IMR-90 (cell line): Measurements from ENCODE around the gene BTBD9. TPM values are rescaled to one million over a fixed set of nuclear protein-coding genes. Genes with fewer than 3 reads are reported as not detected.

Experiments
- ATAC-seq: fragments of 200-7000 bp; cut with Tn5 transposase; 2 replicates; pipeline ENCODE4 v1.9.1; 2020; ENCODE audit warnings: low read depth, mild to moderate bottlenecking, moderate library complexity
- BruUV-seq: library from RNA; stranded (reverse); fragments of 400-500 nt; replicated peaks from 2 replicates; lab custom pipeline; 2021; lab: Mats Ljungman, UMichigan
- CTCF ChIA-PET: fragments of 300-600 bp; formaldehyde crosslinking; extraction: SDS; loops from one replicate; lab custom pipeline; 2021; ENCODE audit warnings: antibody characterized with exemption; lab: Yijun Ruan, JAX
- POLR2A ChIA-PET: fragments of 300-600 bp; sonication (Branson Sonifier 250); formaldehyde crosslinking; loops from one replicate; lab custom pipeline; 2022; ENCODE audit warnings: antibody characterized with exemption; ENCODE audit not compliant: unreplicated experiment; lab: Charles Lee
- DNase-seq: peaks from one replicate; pipeline ENCODE4 v3.0.0; 2013
- H2AFZ ChIP-seq: replicated peaks from 2 replicates; pipeline ENCODE3; 2013; ENCODE audit warnings: low read length, mild to moderate bottlenecking; ENCODE audit not compliant: poor library complexity
- H2AK5ac ChIP-seq: 2 replicates; pipeline ENCODE4 v1.6.1; 2013; ENCODE audit warnings: low read depth, low read length, inconsistent platforms
- H2AK9ac ChIP-seq: replicated peaks from 2 replicates; pipeline ENCODE3; 2013; ENCODE audit warnings: mild to moderate bottlenecking, low read depth, low read length, moderate library complexity; ENCODE audit not compliant: poor library complexity
- H2BK120ac ChIP-seq: 2 replicates; pipeline ENCODE4 v1.6.1; 2013; ENCODE audit warnings: low read depth, low read length, inconsistent platforms
- H2BK15ac ChIP-seq: 3 replicates; pipeline ENCODE4 v1.6.1; 2013; ENCODE audit warnings: low read depth, low read length, inconsistent platforms
- H2BK20ac ChIP-seq: 2 replicates; pipeline ENCODE4 v1.6.1; 2013; ENCODE audit warnings: low read depth, mild to moderate bottlenecking, inconsistent platforms, low read length, moderate library complexity
- H2BK5ac ChIP-seq: 2 replicates; pipeline ENCODE4 v1.6.1; 2013; ENCODE audit warnings: mild to moderate bottlenecking, low read depth, low read length, inconsistent platforms; ENCODE audit not compliant: poor library complexity, severe bottlenecking
- H3K14ac ChIP-seq: replicated peaks from 2 replicates; pipeline ENCODE4 v1.6.1; 2013; ENCODE audit warnings: low read depth, low read length, inconsistent platforms
- H3K18ac ChIP-seq: 2 replicates; pipeline ENCODE4 v1.6.1; 2013; ENCODE audit warnings: low read depth, low read length, control low read depth
- H3K23ac ChIP-seq: 2 replicates; pipeline ENCODE4 v1.6.1; 2013; ENCODE audit warnings: low read depth, low read length, inconsistent platforms
- H3K27ac ChIP-seq: 2 replicates; pipeline ENCODE4 v1.5.1; 2013; ENCODE audit warnings: mild to moderate bottlenecking, control low read depth, low read length; ENCODE audit not compliant: insufficient read depth
- H3K27me3 ChIP-seq: 2 replicates; pipeline ENCODE4 v1.6.1; 2013; ENCODE audit warnings: low read length; ENCODE audit not compliant: control insufficient read depth, insufficient read depth
- H3K36me3 ChIP-seq: 2 replicates; pipeline ENCODE4 v1.6.1; 2013; ENCODE audit warnings: low read length, mixed read lengths; ENCODE audit not compliant: control insufficient read depth, insufficient read depth
- H3K4ac ChIP-seq: 2 replicates; pipeline ENCODE4 v1.6.1; 2013; ENCODE audit warnings: low read depth, low read length, inconsistent platforms
- H3K4me1 ChIP-seq: 2 replicates; pipeline ENCODE4 v1.6.1; 2013; ENCODE audit warnings: low read length, mixed read lengths; ENCODE audit not compliant: control insufficient read depth, insufficient read depth
- H3K4me2 ChIP-seq: 2 replicates; pipeline ENCODE4 v1.6.1; 2013; ENCODE audit warnings: low read depth, mild to moderate bottlenecking, control low read depth, low read length, moderate library complexity
- H3K4me3 ChIP-seq: 2 replicates; pipeline ENCODE4 v1.5.1; 2013; ENCODE audit warnings: low read depth, mild to moderate bottlenecking, control low read depth, low read length, moderate library complexity; ENCODE audit not compliant: insufficient read depth
- H3K56ac ChIP-seq: 2 replicates; pipeline ENCODE4 v1.6.1; 2013; ENCODE audit warnings: low read length, inconsistent platforms; ENCODE audit not compliant: insufficient read depth; ENCODE audit errors: extremely low read depth
- H3K79me1 ChIP-seq, 2 experiments: 2 replicates each; pipeline ENCODE4 v1.6.1; 2013; ENCODE audit warnings: low read length in 2 of 2, inconsistent platforms in 1 of 2, low read depth in 1 of 2
- H3K9ac ChIP-seq: 2 replicates; pipeline ENCODE4 v1.6.1; 2013; ENCODE audit warnings: low read depth, low read length, control low read depth
- H3K9me1 ChIP-seq: 2 replicates; pipeline ENCODE4 v1.6.1; 2013; ENCODE audit warnings: low read length, inconsistent platforms; ENCODE audit not compliant: insufficient read depth
- H3K9me3 ChIP-seq: 2 replicates; pipeline ENCODE4 v1.6.1; 2013; ENCODE audit warnings: low read length; ENCODE audit not compliant: control insufficient read depth, insufficient read depth
- H4K20me1 ChIP-seq: 2 replicates; pipeline ENCODE4 v1.6.1; 2013; ENCODE audit warnings: low read length, inconsistent platforms; ENCODE audit not compliant: insufficient read depth
- H4K5ac ChIP-seq: 2 replicates; pipeline ENCODE4 v1.6.1; 2013; ENCODE audit warnings: mild to moderate bottlenecking, low read depth, low read length, control low read depth
- H4K8ac ChIP-seq, 2 experiments: 2 replicates each; pipeline ENCODE4 v1.6.1; 2013; ENCODE audit warnings: low read depth in 2 of 2, low read length in 2 of 2, control low read depth in 1 of 2, inconsistent platforms in 1 of 2
- H4K91ac ChIP-seq: 2 replicates; pipeline ENCODE4 v1.6.1; 2013; ENCODE audit warnings: low read depth, low read length, inconsistent platforms; ENCODE audit not compliant: insufficient read depth
- CEBPB ChIP-seq: IDR thresholded peaks from 2 replicates; pipeline ENCODE4 v1.6.1; 2012; ENCODE audit warnings: low read depth, low read length, improper control_type of control experiment
- MXI1 ChIP-seq: IDR thresholded peaks from 2 replicates; pipeline ENCODE4 v1.6.1; 2012; ENCODE audit warnings: low read depth, mild to moderate bottlenecking, low read length, moderate library complexity, borderline replicate concordance
- NFE2L2 ChIP-seq: fragments of 150-350 bp; IDR thresholded peaks from 2 replicates; pipeline ENCODE4 v1.6.1; 2016; ENCODE audit warnings: low read depth, mild to moderate bottlenecking, low read length
- POLR2A ChIP-seq: IDR thresholded peaks from 2 replicates; pipeline ENCODE4 v1.6.1; 2012; ENCODE audit warnings: mild to moderate bottlenecking, low read depth, low read length
- WGBS, 2 experiments: methylation state at CpG; one replicate each; pipeline versions ENCODE4 v1.1.5 to v1.1.7; 2013; ENCODE audit warnings: missing lambda C conversion rate in 2 of 2; ENCODE audit not compliant: insufficient read length in 1 of 2; ENCODE audit errors: extremely low coverage in 2 of 2; 5-methylcytosine and 5-hydroxymethylcytosine counted together
- dilution Hi-C: fragments of 300-500 bp; cut with HindIII; formaldehyde crosslinking; loops from one replicate; pipeline ENCODE4 v1.14.3; 2018; ENCODE audit warnings: low sequenced_read_pairs; ENCODE audit not compliant: unreplicated experiment
- in situ Hi-C: fragments of 300-500 bp; cut with MboI; formaldehyde crosslinking; loops from 3 replicates; pipeline ENCODE4 v1.14.3; 2019; ENCODE audit warnings: low sequenced_read_pairs, inconsistent platforms, mixed read lengths
- intact Hi-C: fragments of 100-400 bp; cut with micrococcal nuclease; formaldehyde crosslinking; loops from 2 replicates; pipeline ENCODE4 v1.10.0; 2022
- polyA plus RNA-seq, 3 experiments: library from polyadenylated mRNA; depleted of rRNA; stranded (reverse); fragments of >200 nt; gene quantifications; 2 replicates each; pipeline ENCODE4 v1.2.3, GENCODE V29; 2012; ENCODE audit warnings: low replicate concordance in 1 of 3
- total RNA-seq: library from RNA; depleted of rRNA; stranded (reverse); fragments of >200 nt; gene quantifications from 2 replicates; pipeline ENCODE4 v1.2.3, GENCODE V29; 2012
- TF ChIP-seq, protein P1 (sequence below): conservative IDR thresholded peaks from 2 replicates; pipeline ENCODE4 v1.5.1; 2012; ENCODE audit warnings: mild to moderate bottlenecking, low read depth, low read length, improper control_type of control experiment

Gene BTBD9
- total and polyA plus RNA-seq, 2 of the 4 experiments (the other 2 are of a cell fraction) = 4.1 to 22.0 TPM

DNA sequence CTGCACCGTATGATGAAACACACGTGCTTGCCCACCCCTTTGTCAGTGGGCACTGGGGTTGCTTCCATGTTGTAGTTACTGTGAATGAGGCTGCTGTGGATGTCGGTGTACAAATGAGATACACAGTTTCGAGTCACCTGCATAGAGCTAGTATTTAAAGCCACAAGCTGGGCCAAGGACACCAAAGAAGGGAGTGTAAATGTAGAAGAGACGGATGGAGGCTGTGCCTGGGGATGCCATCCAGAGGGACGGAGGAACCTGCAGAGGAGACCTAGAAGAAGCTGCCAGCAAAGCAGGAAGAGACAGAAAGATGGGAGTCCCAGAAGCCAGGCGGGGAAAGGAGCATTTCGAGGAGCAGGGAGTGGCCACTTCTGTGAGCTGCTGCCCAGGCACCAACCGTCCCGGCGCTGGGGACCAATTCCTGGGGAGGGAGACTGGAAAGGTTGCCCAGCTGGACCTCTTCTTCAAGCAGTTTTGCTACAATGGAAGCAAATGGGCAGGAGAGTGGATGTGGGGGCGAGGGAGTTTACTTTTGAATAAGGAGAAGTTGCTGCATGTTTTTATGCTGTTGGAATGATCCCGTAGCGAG is 480.9 kb downstream of the BTBD9 start:
- H3K36me3 ChIP-seq = peaks cover 10% of the 10 kb centered on the region; the same call in 1 of the 2 replicates
- H4K20me1 ChIP-seq = peaks cover 21% of the 10 kb centered on the region; the same call in 1 of the 2 replicates
- peaks cover 10 to 59% of the 10 kb centered on the region in 2 experiments for H3K79me1 ChIP-seq
- in situ Hi-C loops = no loop called here
- no peak overlapping the region for H3K4me3 ChIP-seq
- no peaks in the 10 kb centered on the region for H3K27me3 ChIP-seq
- no peak overlapping the region for H4K5ac ChIP-seq
- WGBS, 2 experiments = 95% methylated on average over 8 of the region's 14 CpGs; no CpG with 5 or more reads in 1 of the 2 experiments
- H2BK120ac ChIP-seq = no peak overlapping the region
- peaks cover 25% of the 10 kb centered on the region for H3K9me1 ChIP-seq
- no peak overlapping the region for H4K8ac ChIP-seq
- H3K27ac ChIP-seq = no peak overlapping the region
- intact Hi-C loops = loop anchor here (5.0 to 10.0 kb wide), 2 partner anchors 333 to 454 kb away; no protein-coding TSS in a partner anchor
- no peak overlapping the region for H2BK20ac ChIP-seq
- ChIA-PET CTCF (no interaction called here), POLR2A (interaction anchor here (0.6 kb wide), 1 partner anchor 32 kb away, joined by 5 read pairs; no protein-coding TSS in a partner anchor)
- no peaks in the 10 kb centered on the region for H3K9me3 ChIP-seq
- ATAC-seq = no peak
- DNase-seq = no peak
- H4K91ac ChIP-seq = no peak overlapping the region
- H3K18ac ChIP-seq = no peak overlapping the region
- H3K4me1 ChIP-seq = peaks cover 16% of the 10 kb centered on the region
- no peak overlapping the region for H3K14ac ChIP-seq
- H3K4me2 ChIP-seq = no peak overlapping the region
- BruUV-seq = no TSS peak
- H3K23ac ChIP-seq = no peak overlapping the region
- no peak overlapping the region for H3K56ac ChIP-seq
- dilution Hi-C loops = no loop called here
- H2AK5ac ChIP-seq = no peak overlapping the region
- TF ChIP-seq POLR2A = no peak
- TF ChIP-seq CEBPB = no peak
- TF ChIP-seq, protein P1, sequence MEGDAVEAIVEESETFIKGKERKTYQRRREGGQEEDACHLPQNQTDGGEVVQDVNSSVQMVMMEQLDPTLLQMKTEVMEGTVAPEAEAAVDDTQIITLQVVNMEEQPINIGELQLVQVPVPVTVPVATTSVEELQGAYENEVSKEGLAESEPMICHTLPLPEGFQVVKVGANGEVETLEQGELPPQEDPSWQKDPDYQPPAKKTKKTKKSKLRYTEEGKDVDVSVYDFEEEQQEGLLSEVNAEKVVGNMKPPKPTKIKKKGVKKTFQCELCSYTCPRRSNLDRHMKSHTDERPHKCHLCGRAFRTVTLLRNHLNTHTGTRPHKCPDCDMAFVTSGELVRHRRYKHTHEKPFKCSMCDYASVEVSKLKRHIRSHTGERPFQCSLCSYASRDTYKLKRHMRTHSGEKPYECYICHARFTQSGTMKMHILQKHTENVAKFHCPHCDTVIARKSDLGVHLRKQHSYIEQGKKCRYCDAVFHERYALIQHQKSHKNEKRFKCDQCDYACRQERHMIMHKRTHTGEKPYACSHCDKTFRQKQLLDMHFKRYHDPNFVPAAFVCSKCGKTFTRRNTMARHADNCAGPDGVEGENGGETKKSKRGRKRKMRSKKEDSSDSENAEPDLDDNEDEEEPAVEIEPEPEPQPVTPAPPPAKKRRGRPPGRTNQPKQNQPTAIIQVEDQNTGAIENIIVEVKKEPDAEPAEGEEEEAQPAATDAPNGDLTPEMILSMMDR = no peak
- TF ChIP-seq MXI1 = no peak
- TF ChIP-seq NFE2L2 = no peak
- H2AFZ ChIP-seq = peak overlapping the region; percentile 26
- no peak overlapping the region for H2AK9ac ChIP-seq
- no peak overlapping the region for H3K9ac ChIP-seq
- H3K4ac ChIP-seq = no peak overlapping the region
- H2BK15ac ChIP-seq = no peak overlapping the region
- no peak overlapping the region for H2BK5ac ChIP-seq
